ENCODE results near the gene PLP2.

PLP2 gene

GRCh38 chrX:49211074-49211473 lies 39.4 kb downstream of the PLP2 start:
- no peak for TF ChIP-seq CTCF (IDR thresholded peaks at IDR 0.05; ENCODE audit: insufficient read depth, low read depth, low read length, missing control alignments)
- H3K4me3 ChIP-seq (ENCODE audit: low read length): no peak overlapping the region

GRCh38 chrX:49212209-49212608 lies 40.5 kb downstream of the PLP2 start:
- no peak for DNase-seq (ENCODE audit: low read depth)

More at GRCh38 chrX:49211074-49211473, 39.4 kb downstream of the PLP2 start:
- no peak for DNase-seq (ENCODE audit: low read depth)

GRCh38 chrX:49212861-49213260 lies 41.2 kb downstream of the PLP2 start:
- H3K4me3 ChIP-seq (ENCODE audit: low read length): no peak overlapping the region
- DNase-seq (ENCODE audit: low read depth): no peak
- no peak for TF ChIP-seq CTCF (IDR thresholded peaks at IDR 0.05; ENCODE audit: insufficient read depth, low read depth, low read length, missing control alignments)

More at GRCh38 chrX:49212209-49212608, 40.5 kb downstream of the PLP2 start:
- H3K4me3 ChIP-seq (ENCODE audit: low read length): no peak overlapping the region
- no peak for TF ChIP-seq CTCF (IDR thresholded peaks at IDR 0.05; ENCODE audit: insufficient read depth, low read depth, low read length, missing control alignments)

GRCh38 chrX:49214416-49214815 lies 42.7 kb downstream of the PLP2 start:
- no peak for TF ChIP-seq CTCF (IDR thresholded peaks at IDR 0.05; ENCODE audit: insufficient read depth, low read depth, low read length, missing control alignments)
- H3K4me3 ChIP-seq (ENCODE audit: low read length): no peak overlapping the region
- DNase-seq (ENCODE audit: low read depth): no peak

- no peak for TF ChIP-seq CTCF (IDR thresholded peaks at IDR 0.05; ENCODE audit: insufficient read depth, low read depth, low read length, missing control alignments)
- H3K4me3 ChIP-seq (ENCODE audit: low read length): no peak overlapping the region
- DNase-seq (ENCODE audit: low read depth): no peak
Observed at GRCh38 chrX:49214996-49215526, 43.4 kb downstream of the PLP2 start.

GRCh38 chrX:49220100-49220499 lies 48.4 kb downstream of the PLP2 start:
- DNase-seq (ENCODE audit: low read depth): no peak
- no peak overlapping the region for H3K4me3 ChIP-seq (ENCODE audit: low read length)
- TF ChIP-seq CTCF (IDR thresholded peaks at IDR 0.05; ENCODE audit: insufficient read depth, low read depth, low read length, missing control alignments): no peak

GRCh38 chrX:49221868-49222267 lies 50.2 kb downstream of the PLP2 start:
- no peak overlapping the region for H3K4me3 ChIP-seq (ENCODE audit: low read length)
- TF ChIP-seq CTCF (IDR thresholded peaks at IDR 0.05; ENCODE audit: insufficient read depth, low read depth, low read length, missing control alignments): no peak
- DNase-seq (ENCODE audit: low read depth): no peak
